GM18907 (cell line): Measurements from ENCODE around the gene GRM1.

ENCODE experiments used
- ATAC-seq: cut with Tn5 transposase; IDR thresholded peaks from one replicate; pipeline ENCODE4 v1.9.1; 2021; ENCODE audit warnings: mild to moderate bottlenecking, moderate library complexity; ENCODE audit not compliant: unreplicated experiment

The GRM1 gene

GRCh38 chr6:146361128-146361924 is 332.5 kb downstream of the GRM1 start:
- no peak for ATAC-seq

GRCh38 chr6:146363838-146364607 is 335.2 kb downstream of the GRM1 start:
- ATAC-seq, result no peak

DNA sequence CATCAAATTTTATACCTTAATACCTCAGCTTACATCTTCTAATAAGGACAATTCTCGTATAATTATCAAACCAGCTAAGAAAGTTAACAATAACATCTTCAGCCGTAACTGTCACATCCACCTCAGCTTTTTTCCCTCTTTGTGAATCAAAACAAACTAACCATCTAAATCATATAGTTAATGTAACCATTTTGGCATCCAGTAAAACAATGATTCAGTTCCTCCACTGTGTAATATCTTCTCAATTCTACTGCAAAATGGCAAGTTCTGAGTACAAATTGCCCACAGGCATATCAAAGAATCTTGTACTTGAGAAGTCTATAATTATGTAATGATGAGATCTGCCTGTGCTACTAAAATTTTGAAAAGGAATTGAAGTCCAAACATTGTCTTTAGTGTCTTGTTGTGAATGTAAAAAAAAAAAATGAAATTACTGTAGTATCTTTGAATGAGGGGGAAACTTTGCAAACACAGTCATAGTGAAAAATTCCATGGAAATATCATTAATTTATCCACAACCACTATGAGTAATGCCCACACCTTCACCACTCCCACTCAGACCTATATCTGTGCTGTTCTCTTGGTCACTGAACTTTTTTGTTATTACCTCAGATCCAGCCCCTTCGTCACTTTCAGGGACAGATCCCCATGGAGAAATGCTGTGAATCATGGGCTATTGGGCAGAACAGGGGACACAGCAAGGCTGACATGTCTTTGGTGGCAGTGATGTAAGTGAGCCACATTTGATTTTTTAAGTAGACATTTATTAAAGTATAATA is 336.1 kb downstream of the GRM1 start:
- ATAC-seq, result no peak

GRCh38 chr6:146367061-146367460 is 338.2 kb downstream of the GRM1 start:
- ATAC-seq, result no peak

DNA sequence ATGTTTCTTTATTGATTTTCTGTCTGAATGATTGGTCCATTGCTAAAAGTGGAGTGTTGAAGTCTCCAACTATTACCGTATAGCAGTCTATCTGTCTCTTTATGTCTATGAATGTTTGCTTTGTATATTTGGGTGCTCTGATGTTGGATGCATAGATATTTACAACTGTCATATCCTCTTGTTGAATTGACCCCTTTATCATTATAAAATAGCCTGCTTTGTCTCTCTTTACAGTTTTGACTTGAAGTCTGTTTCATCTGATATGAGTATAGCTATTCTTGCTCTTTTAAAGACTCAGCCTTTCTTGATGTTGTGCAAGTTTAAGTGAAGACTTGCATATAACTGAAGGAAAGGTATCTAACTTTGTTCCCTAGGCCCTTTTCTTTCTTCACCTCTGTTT is 341.0 kb downstream of the GRM1 start:
- no peak for ATAC-seq

- ATAC-seq, result no peak
These were observed 352.6 kb downstream of the GRM1 start for GRCh38 chr6:146381486-146381885.

DNA sequence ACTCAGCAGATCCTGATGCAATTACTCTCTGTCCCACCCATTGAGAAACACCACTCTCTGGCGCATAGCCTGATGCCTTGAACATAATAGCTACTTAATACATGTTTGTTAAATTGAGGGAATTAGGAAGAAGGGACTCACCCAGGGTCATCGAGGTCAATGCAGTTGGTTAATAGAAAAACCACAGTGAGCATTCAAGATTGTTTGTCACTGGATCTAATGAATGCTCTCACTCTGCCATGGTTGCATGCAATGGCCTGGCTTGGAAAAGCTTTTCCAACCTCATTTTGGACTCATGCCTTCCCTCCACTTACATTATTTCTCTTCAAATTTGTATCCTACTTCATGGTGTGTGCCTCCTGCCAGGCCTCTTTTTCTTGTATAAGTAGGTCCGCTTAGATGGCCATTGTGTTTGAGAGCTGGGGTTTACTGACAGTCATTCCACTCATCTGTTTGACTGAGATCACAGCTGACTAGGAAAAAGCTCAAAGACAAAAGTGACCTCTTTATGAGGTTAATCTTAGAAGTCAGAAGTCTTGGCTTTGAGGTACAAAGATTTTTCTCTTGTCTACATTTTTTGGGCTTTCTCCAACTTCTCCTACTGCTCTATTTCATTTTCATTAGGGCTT is 360.0 kb downstream of the GRM1 start:
- no peak for ATAC-seq

DNA sequence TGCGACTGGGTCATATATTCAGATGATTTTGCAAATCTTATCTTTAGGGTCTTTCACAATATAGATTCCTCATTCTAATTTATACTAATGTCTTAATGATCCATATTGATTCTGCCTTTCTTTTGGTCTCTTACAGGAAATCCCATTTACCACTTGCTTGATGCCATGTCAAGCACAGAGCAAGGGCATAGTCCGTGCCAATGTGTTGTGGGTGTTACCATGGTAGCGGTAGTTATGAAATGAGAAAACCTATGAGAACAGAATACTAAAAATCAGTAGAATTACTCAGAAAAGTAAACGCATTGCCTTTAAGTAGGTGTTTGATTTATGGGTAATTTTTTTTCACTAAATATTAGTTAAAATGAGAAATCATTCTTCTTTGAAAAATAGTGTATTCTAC is 360.9 kb downstream of the GRM1 start:
- ATAC-seq, result no peak

DNA sequence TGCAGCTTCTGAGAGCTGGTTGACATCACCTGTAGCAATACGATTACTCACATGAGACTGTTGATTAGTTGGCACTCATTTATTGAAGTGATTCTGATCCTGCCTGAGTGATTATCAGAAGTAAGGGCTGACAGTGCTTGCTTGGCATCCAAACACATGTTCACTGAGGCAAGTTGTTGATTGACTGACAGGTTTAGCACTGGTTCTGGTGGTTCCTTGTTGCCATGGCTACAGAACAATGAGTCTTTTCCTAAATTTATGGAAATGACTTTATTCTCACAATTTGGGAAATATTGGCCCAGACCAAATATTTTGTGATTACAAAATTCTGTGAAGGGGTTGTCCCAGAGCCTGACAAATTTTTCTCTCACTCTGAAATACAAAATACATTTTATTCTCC is 368.8 kb downstream of the GRM1 start:
- ATAC-seq, result no peak

GRCh38 chr6:146402476-146402875 is 373.6 kb downstream of the GRM1 start:
- ATAC-seq, result no peak

- no peak for ATAC-seq
These were observed 379.7 kb downstream of the GRM1 start for GRCh38 chr6:146408583-146408982.

- ATAC-seq, result no peak
These were observed 382.2 kb downstream of the GRM1 start for GRCh38 chr6:146410851-146411595.

- no peak for ATAC-seq
These were observed 390.7 kb downstream of the GRM1 start for GRCh38 chr6:146419576-146419975.

DNA sequence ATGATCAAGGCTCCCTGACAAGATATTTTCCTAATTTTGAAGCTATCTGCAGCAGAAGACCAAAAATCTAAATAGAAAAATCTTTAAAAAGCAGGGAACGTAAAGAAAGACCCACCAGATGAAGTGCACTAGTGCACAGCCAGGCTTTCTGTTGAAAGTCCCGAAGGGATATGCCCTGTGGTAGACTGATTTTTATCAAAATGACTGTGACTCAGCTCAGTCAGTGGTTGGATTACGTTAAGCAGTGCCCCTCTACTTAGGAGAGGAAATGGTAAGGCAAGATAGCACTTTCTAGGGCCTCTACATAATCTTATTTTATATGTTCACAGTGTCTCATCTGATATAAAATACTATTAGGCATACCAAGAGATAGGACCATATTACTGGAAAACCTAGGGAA is 391.4 kb downstream of the GRM1 start:
- no peak for ATAC-seq

DNA sequence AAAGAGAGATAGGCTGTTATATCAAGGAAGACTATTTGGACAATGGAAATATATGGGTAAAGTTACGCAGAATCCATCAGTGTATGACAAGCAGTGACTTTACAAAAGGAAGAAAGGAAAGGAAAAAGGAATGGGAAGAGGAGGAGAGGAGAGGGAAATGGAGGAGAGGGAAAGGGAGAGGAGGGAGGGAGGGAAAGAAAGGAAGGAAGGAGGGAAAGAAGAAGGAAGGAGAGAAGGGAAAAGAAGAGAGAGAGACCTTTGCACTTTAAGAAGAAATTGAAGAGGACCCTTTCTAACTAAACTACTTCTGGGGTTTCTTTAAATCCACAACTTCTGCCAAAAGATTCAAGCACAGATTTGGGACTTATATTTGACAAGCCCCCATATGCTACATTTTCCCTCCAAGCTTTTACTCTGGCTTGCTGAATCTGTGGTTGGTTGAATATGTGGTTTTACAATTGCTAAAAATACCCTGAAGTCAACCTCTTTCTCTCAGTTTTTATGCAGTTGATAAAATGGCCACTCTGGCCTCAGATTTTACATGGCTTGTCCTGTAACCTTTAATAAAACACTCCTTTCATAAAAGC is 394.0 kb downstream of the GRM1 start:
- peak; percentile 42 for ATAC-seq

- ATAC-seq, result peak; percentile 75
These were observed 394.6 kb downstream of the GRM1 start for GRCh38 chr6:146423452-146423851.

DNA sequence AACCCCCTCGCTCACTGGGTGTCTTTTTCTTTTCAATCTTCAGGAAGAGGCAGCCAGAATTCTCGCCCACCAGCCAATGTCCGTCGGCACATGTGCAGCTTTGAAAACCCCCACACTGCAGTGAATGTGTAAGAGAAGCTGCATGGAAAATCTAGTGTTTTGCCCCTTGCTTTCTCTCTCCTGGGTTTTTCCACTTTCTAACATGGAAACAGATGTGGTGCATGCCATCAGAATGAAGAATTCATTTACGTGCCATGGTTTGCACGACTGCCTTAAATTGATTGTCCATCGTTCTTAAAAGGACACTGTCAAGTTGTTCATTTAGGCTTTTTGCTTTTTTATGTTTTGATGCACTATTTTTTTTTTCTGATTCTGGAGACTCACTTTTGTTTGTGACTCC is 397.7 kb downstream of the GRM1 start:
- ATAC-seq, result no peak

DNA sequence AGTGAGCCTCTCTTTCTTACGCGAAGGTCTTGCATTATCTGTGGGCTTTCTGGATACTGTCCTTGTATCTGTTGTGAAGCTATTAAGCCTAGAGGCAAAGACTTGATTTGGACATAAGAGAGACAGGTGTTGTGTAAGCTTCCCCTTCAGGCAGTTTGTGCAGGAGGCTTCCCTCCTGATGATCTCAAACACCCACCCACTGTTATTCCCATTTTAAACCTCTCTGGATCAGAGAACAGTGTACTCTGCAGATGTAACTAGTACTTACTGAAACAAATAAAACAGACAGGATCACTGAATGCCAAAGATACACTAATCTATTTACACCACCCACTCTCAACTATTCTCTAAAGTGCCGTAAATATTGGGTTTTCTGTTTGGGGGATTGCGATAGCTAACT is 401.0 kb downstream of the GRM1 start:
- ATAC-seq, result no peak

DNA sequence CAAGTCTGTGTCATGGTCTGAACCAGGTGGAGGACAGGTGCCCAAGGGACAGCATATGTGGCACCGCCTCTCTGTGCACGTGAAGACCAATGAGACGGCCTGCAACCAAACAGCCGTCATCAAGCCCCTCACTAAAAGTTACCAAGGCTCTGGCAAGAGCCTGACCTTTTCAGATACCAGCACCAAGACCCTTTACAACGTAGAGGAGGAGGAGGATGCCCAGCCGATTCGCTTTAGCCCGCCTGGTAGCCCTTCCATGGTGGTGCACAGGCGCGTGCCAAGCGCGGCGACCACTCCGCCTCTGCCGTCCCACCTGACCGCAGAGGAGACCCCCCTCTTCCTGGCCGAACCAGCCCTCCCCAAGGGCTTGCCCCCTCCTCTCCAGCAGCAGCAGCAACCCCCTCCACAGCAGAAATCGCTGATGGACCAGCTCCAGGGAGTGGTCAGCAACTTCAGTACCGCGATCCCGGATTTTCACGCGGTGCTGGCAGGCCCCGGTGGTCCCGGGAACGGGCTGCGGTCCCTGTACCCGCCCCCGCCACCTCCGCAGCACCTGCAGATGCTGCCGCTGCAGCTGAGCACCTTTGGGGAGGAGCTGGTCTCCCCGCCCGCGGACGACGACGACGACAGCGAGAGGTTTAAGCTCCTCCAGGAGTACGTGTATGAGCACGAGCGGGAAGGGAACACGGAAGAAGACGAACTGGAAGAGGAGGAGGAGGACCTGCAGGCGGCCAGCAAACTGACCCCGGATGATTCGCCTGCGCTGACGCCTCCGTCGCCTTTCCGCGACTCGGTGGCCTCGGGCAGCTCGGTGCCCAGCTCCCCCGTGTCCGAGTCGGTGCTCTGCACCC is 405.2 kb downstream of the GRM1 start:
- no peak for ATAC-seq
